Stimulated activated CD8-positive, alpha-beta memory T cell treated with anti-CD3 and anti-CD28 coated beads, Interleukin-7, amount 100 ng/mL, for 24 hours (primary cell): ENCODE results near the gene PCDH7.

Experiments
- DNase-seq: peaks from one replicate; pipeline ENCODE4 v3.0.0-alpha.2; 2020; ENCODE audit warnings: low read depth

Gene PCDH7

GRCh38 chr4:30720021-30720660, at the start of gene PCDH7:
Gene PCDH7 (plus strand): TSS chr4:30720369. CDS start chr4:30721423, 1,054 bp downstream.
- no peak for DNase-seq

- no peak for DNase-seq
These were observed 48.2 kb upstream of the PCDH7 start for GRCh38 chr4:30671926-30672448.

GRCh38 chr4:30696191-30696590, 24.0 kb upstream of the PCDH7 start:
- no peak for DNase-seq

- no peak for DNase-seq
These were observed 5.6 kb upstream of the PCDH7 start for GRCh38 chr4:30714408-30715031.

- no peak for DNase-seq
These were observed 4.0 kb upstream of the PCDH7 start for GRCh38 chr4:30716158-30716557.

- no peak for DNase-seq
These were observed 3.4 kb upstream of the PCDH7 start for GRCh38 chr4:30716681-30717207.

- no peak for DNase-seq
These were observed 2.8 kb upstream of the PCDH7 start for GRCh38 chr4:30717208-30718020.

GRCh38 chr4:30718021-30718542, 2.1 kb upstream of the PCDH7 start:
- DNase-seq: no peak

GRCh38 chr4:30718641-30719453, 1.3 kb upstream of the PCDH7 start:
- DNase-seq: no peak

GRCh38 chr4:30719454-30720020, 632 bp upstream of the PCDH7 start:
- DNase-seq: no peak

- DNase-seq: no peak
These were observed 554 bp downstream of the PCDH7 start for GRCh38 chr4:30720661-30721184.

- DNase-seq: no peak
These were observed 1.3 kb downstream of the PCDH7 start for GRCh38 chr4:30721185-30722091.

GRCh38 chr4:30722092-30722358, 1.9 kb downstream of the PCDH7 start:
- no peak for DNase-seq

- DNase-seq: no peak
These were observed 2.4 kb downstream of the PCDH7 start for GRCh38 chr4:30722359-30723200.

- no peak for DNase-seq
These were observed 3.2 kb downstream of the PCDH7 start for GRCh38 chr4:30723201-30723955.

GRCh38 chr4:30724247-30724646, 4.1 kb downstream of the PCDH7 start:
- DNase-seq: no peak

- no peak for DNase-seq
These were observed 5.4 kb downstream of the PCDH7 start for GRCh38 chr4:30725562-30725961.

- no peak for DNase-seq
These were observed 6.0 kb downstream of the PCDH7 start for GRCh38 chr4:30726090-30726675.
